ENCODE data around the gene OR8B3. TPM values are rescaled to one million over a fixed set of nuclear protein-coding genes. Genes with fewer than 3 reads are reported as not detected.

OR8B3 gene
- polyA plus RNA-seq, 1 of the 3 experiments (the other 2 are of a cell fraction): not detected

DNA sequence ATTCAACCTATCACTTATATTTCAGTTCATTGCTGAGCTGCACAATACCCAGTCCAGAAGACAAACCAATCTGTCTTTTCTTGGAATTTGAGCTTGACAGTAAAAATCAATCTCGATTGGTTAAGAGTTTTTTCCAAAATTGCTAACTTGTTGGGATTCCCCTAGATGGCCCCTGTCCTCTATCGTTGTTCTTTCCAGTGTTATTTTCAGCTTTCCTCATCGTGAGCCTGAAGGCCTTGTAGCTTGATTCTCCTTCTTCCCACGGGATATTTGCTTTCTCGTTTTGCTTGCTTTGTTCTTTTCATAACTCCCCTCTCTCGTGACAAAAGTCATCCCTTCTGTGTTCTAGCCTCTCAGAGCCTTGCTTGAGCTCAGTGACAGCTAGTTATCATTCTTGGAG, 43.6 kb upstream of the OR8B3 start:
- no peaks in the 10 kb centered on the region for H3F3A ChIP-seq (replicated peaks; ENCODE audit: insufficient read depth)
- no peaks in the 10 kb centered on the region for H3K9me3 ChIP-seq
- H4K20me1 ChIP-seq (ENCODE audit: insufficient read depth): no peaks in the 10 kb centered on the region
- no peak overlapping the region for H3K4me2 ChIP-seq
- no peaks in the 10 kb centered on the region for H3K79me2 ChIP-seq (ENCODE audit: insufficient read depth)
- no peaks in the 10 kb centered on the region for H3K36me3 ChIP-seq (replicated peaks in 1 of 2; ENCODE audit: control insufficient read depth in 1 of 2, insufficient read depth in 2 of 2, low read length in 1 of 2)
- no peaks in the 10 kb centered on the region for H3K4me1 ChIP-seq (ENCODE audit: control insufficient read depth in 1 of 2, insufficient read depth in 2 of 2, low read depth in 1 of 2, low read length in 1 of 2)
- H3K27me3 ChIP-seq (ENCODE audit: insufficient read depth): peaks cover 7% of the 10 kb centered on the region; the same call in 1 of the 2 replicates
- no peak overlapping the region for H3K9ac ChIP-seq
- DNase-seq: no peak
- ChIA-PET POLR2A (no interaction called here), CTCF (interaction anchor here (1.2 kb wide), 1 partner anchor 11 kb away, joined by 4 read pairs; no protein-coding TSS in a partner anchor)
- TF ChIP-seq EZH2phosphoT487 (IDR thresholded peaks at IDR 0.05; ENCODE audit: borderline replicate concordance, low read depth): no peak
- TF ChIP-seq, protein P1, sequence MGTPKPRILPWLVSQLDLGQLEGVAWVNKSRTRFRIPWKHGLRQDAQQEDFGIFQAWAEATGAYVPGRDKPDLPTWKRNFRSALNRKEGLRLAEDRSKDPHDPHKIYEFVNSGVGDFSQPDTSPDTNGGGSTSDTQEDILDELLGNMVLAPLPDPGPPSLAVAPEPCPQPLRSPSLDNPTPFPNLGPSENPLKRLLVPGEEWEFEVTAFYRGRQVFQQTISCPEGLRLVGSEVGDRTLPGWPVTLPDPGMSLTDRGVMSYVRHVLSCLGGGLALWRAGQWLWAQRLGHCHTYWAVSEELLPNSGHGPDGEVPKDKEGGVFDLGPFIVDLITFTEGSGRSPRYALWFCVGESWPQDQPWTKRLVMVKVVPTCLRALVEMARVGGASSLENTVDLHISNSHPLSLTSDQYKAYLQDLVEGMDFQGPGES (IDR thresholded peaks at IDR 0.05; ENCODE audit: low read depth, low read length): no peak
- no peak for TF ChIP-seq NRF1 (IDR thresholded peaks at IDR 0.05; ENCODE audit: low read depth, low read length)
- no peak for TF ChIP-seq JUND (IDR thresholded peaks at IDR 0.05)
- TF ChIP-seq, protein P2, sequence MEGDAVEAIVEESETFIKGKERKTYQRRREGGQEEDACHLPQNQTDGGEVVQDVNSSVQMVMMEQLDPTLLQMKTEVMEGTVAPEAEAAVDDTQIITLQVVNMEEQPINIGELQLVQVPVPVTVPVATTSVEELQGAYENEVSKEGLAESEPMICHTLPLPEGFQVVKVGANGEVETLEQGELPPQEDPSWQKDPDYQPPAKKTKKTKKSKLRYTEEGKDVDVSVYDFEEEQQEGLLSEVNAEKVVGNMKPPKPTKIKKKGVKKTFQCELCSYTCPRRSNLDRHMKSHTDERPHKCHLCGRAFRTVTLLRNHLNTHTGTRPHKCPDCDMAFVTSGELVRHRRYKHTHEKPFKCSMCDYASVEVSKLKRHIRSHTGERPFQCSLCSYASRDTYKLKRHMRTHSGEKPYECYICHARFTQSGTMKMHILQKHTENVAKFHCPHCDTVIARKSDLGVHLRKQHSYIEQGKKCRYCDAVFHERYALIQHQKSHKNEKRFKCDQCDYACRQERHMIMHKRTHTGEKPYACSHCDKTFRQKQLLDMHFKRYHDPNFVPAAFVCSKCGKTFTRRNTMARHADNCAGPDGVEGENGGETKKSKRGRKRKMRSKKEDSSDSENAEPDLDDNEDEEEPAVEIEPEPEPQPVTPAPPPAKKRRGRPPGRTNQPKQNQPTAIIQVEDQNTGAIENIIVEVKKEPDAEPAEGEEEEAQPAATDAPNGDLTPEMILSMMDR (IDR thresholded peaks at IDR 0.05): no peak
- TF ChIP-seq, protein P3, sequence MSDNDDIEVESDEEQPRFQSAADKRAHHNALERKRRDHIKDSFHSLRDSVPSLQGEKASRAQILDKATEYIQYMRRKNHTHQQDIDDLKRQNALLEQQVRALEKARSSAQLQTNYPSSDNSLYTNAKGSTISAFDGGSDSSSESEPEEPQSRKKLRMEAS (IDR thresholded peaks at IDR 0.05; ENCODE audit: low read depth): no peak
- no peak for TF ChIP-seq CHD2 (IDR thresholded peaks at IDR 0.05; ENCODE audit: low read length, partially characterized antibody)
- no peak for TF ChIP-seq MXI1 (IDR thresholded peaks at IDR 0.05; ENCODE audit: low read depth, low read length)
- no peak for TF ChIP-seq EP300 (IDR thresholded peaks at IDR 0.05; ENCODE audit: borderline replicate concordance in 1 of 2, low read depth in 1 of 2, low read length in 1 of 2)
- TF ChIP-seq GATA2 (CRISPR knock-in tag; IDR thresholded peaks at IDR 0.05): no peak
- TF ChIP-seq SMC3 (IDR thresholded peaks at IDR 0.05; ENCODE audit: low read depth, low read length): no peak
- TF ChIP-seq ELF1 (IDR thresholded peaks at IDR 0.05): no peak
- no peak for TF ChIP-seq YY1 (IDR thresholded peaks at IDR 0.05; ENCODE audit: low read depth)
- TF ChIP-seq, protein P4, sequence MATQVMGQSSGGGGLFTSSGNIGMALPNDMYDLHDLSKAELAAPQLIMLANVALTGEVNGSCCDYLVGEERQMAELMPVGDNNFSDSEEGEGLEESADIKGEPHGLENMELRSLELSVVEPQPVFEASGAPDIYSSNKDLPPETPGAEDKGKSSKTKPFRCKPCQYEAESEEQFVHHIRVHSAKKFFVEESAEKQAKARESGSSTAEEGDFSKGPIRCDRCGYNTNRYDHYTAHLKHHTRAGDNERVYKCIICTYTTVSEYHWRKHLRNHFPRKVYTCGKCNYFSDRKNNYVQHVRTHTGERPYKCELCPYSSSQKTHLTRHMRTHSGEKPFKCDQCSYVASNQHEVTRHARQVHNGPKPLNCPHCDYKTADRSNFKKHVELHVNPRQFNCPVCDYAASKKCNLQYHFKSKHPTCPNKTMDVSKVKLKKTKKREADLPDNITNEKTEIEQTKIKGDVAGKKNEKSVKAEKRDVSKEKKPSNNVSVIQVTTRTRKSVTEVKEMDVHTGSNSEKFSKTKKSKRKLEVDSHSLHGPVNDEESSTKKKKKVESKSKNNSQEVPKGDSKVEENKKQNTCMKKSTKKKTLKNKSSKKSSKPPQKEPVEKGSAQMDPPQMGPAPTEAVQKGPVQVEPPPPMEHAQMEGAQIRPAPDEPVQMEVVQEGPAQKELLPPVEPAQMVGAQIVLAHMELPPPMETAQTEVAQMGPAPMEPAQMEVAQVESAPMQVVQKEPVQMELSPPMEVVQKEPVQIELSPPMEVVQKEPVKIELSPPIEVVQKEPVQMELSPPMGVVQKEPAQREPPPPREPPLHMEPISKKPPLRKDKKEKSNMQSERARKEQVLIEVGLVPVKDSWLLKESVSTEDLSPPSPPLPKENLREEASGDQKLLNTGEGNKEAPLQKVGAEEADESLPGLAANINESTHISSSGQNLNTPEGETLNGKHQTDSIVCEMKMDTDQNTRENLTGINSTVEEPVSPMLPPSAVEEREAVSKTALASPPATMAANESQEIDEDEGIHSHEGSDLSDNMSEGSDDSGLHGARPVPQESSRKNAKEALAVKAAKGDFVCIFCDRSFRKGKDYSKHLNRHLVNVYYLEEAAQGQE (IDR thresholded peaks at IDR 0.05; ENCODE audit: low read depth, low read length): no peak
- TF ChIP-seq TEAD4 (IDR thresholded peaks at IDR 0.05; ENCODE audit: borderline replicate concordance, insufficient read depth): no peak
- H2AFZ ChIP-seq (ENCODE audit: low read depth): no peak overlapping the region
- no peak overlapping the region for H3K27ac ChIP-seq (ENCODE audit: low read depth in 2 of 2, low read length in 1 of 2)
- 0% methylated on average over 6 of the region's 6 CpGs for WGBS (ENCODE audit: low lambda C conversion rate)
- no peaks in the 10 kb centered on the region for H3K9me2 ChIP-seq
- no peak overlapping the region for H3K4me3 ChIP-seq (ENCODE audit: low read depth in 2 of 2, low read length in 1 of 2)
